Activated CD8-positive, alpha-beta T cell treated with anti-CD3 and anti-CD28 coated beads, Interleukin-2, amount 10 ng/mL, durations not matched to agents 7 days and 5 days (primary cell): ENCODE results near the gene ZNF195. TPM values are rescaled to one million over a fixed set of nuclear protein-coding genes. Genes with fewer than 3 reads are reported as not detected.
A peak's percentile ranks its signal among the peaks of the same experiment; 100 is the strongest.
"Not testable (repeated sequence)": the region's sequence is repeated elsewhere in the genome, so short reads cannot be mapped to it uniquely, and the experiment has no call there.

Experiments
- ATAC-seq: fragments of 150-1000 bp; cut with Tn5 transposase; one replicate; pipeline ENCODE4 v1.10.0; 2021; ENCODE audit warnings: moderate library complexity
- CTCF ChIA-PET: fragments of 350-600 bp; sonication (Branson Sonifier 250); formaldehyde crosslinking; loops from one replicate; lab custom pipeline; 2021; ENCODE audit warnings: antibody characterized with exemption; lab: Charles Lee
- POLR2A ChIA-PET: fragments of 350-600 bp; sonication (Branson Sonifier 250); formaldehyde crosslinking; loops from one replicate; lab custom pipeline; 2021; ENCODE audit warnings: antibody characterized with exemption; lab: Charles Lee
- DNase-seq: peaks from one replicate; pipeline ENCODE4 v3.0.0-alpha.2; 2020
- H3K27ac Mint-ChIP-seq: one replicate; pipeline ENCODE4 v1.8.0; 2021; ENCODE audit warnings: mild to moderate bottlenecking, mixed read lengths
- H3K27me3 Mint-ChIP-seq: one replicate; pipeline ENCODE4 v1.8.0; 2021; ENCODE audit warnings: low read depth, mixed read lengths
- H3K36me3 Mint-ChIP-seq: one replicate; pipeline ENCODE4 v1.8.0; 2021; ENCODE audit warnings: low read depth, mixed read lengths
- H3K4me1 Mint-ChIP-seq: one replicate; pipeline ENCODE4 v1.8.0; 2021; ENCODE audit warnings: low read depth, mixed read lengths
- H3K4me3 Mint-ChIP-seq: one replicate; pipeline ENCODE4 v1.8.0; 2021; ENCODE audit warnings: mild to moderate bottlenecking, mixed read lengths
- H3K9me3 Mint-ChIP-seq: one replicate; pipeline ENCODE4 v1.8.0; 2022; ENCODE audit warnings: mixed read lengths; ENCODE audit not compliant: insufficient read depth
- total RNA-seq, 2 experiments: library from RNA; stranded (reverse); gene quantifications; one replicate each; pipeline ENCODE4 v1.2.3, GENCODE V29; 2021

The ZNF195 gene
- total RNA-seq, 2 experiments from 2014 or later = 28.5 to 36.9 TPM

DNA sequence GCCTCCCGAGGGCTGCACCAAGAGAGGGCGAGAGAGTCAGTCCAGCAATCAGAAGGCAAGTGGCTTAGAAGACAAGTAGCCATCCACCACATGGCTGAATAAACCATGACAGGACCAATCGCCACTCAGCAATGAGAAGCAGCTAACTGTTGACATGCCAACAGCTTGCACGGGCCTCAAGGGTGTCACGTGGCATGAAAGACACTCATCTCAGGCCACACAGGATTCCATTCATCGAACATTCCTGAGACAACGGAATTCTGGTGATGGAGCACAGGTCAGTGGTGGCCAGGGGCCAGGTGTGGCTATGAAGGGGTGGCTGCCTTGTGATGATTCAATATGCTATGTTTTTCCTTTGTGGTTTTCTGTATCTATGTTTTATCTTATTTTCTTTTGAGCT, 36.4 kb upstream of the ZNF195 start:
- H3K9me3 Mint-ChIP-seq, H3K27me3 Mint-ChIP-seq, H3K36me3 Mint-ChIP-seq, H3K4me1 Mint-ChIP-seq, DNase-seq, ATAC-seq, H3K27ac Mint-ChIP-seq, H3K4me3 Mint-ChIP-seq, POLR2A ChIA-PET, CTCF ChIA-PET: not testable (repeated sequence)

DNA sequence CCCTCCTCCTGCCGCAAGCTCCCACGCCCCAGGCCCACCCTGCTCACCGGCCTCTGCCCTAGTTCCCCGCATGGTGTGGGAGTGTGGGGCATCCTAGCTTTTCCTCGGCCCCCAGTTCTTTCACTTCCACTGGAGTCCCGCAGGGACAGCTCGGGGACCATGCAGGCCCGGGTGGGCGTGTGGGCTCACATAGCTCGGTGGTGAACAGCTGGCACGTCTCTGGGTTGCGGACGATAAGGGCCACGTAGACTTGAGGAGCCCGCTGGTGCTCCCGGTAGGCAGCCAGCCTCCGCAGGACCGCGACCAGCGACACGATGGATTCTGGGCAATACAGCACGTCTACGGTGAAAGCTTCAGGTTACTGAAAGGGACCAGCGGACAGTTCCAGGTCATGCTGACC, 34.7 kb upstream of the ZNF195 start:
- ATAC-seq, CTCF ChIA-PET, POLR2A ChIA-PET, DNase-seq, H3K4me1 Mint-ChIP-seq, H3K9me3 Mint-ChIP-seq, H3K27ac Mint-ChIP-seq, H3K4me3 Mint-ChIP-seq, H3K27me3 Mint-ChIP-seq, H3K36me3 Mint-ChIP-seq: not testable (repeated sequence)

DNA sequence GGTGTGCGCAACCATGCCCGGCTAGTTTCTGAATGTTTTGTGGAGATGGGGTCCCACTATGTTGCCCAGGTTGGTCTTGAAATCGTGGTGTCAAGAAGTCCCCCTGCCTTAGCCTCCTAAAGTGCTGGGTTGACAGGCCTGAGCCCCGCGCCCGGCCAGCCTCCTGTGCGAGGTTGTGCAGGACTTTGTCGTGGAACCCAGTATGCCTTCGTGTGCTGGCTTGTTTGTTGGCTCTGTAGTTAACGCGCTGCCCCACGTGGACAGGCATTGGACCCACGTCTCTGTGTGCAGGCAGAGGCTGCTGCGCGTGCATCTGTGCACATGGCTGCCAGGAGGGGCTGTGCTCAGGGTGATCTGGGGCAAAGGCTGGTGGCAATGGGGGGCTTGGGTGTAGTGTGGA, 33.9 kb upstream of the ZNF195 start:
- Mint-ChIP-seq H3K4me1 (no peaks in the 10 kb centered on the region), H3K27ac (no peak overlapping the region), H3K36me3 (no peaks in the 10 kb centered on the region), H3K4me3 (no peak overlapping the region), H3K9me3 (no peaks in the 10 kb centered on the region), H3K27me3 (no peaks in the 10 kb centered on the region)
- DNase-seq = no peak
- POLR2A ChIA-PET = no interaction called here
- CTCF ChIA-PET = interaction anchor here (3.3 kb wide), 1 partner anchor 72 kb away, joined by 11 read pairs; no protein-coding TSS in a partner anchor
- ATAC-seq = no peak

DNA sequence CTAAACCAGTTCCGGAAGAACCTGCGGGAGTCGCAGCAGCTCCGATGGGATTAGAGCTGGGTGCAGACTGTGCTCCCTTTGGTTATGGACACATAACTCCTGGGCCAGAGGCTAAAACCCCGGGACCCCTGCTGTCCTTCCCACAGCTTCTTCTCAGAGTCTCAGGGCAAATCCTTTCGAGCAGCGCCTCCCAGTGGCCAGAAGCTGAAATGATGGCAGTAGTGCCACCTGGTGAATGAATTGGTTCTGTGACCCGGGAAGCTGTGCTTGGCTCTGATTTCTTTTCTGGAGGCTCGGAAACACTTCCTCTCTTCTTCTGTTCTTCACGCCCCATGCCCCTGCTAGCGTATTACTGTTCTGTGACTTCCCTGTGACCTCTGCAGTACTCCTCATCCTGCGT, 29.8 kb upstream of the ZNF195 start:
- ATAC-seq, H3K4me1 Mint-ChIP-seq, POLR2A ChIA-PET, H3K27ac Mint-ChIP-seq, H3K36me3 Mint-ChIP-seq, H3K27me3 Mint-ChIP-seq, H3K9me3 Mint-ChIP-seq, H3K4me3 Mint-ChIP-seq: not testable (repeated sequence)
- CTCF ChIA-PET = interaction anchor here (0.6 to 4.1 kb wide), 16 partner anchors 11 to 394 kb away, joined by 3 to 52 read pairs (median 4); partner anchors contain the start of genes CARS1 and ZNF195
- DNase-seq = peak; percentile 83

DNA sequence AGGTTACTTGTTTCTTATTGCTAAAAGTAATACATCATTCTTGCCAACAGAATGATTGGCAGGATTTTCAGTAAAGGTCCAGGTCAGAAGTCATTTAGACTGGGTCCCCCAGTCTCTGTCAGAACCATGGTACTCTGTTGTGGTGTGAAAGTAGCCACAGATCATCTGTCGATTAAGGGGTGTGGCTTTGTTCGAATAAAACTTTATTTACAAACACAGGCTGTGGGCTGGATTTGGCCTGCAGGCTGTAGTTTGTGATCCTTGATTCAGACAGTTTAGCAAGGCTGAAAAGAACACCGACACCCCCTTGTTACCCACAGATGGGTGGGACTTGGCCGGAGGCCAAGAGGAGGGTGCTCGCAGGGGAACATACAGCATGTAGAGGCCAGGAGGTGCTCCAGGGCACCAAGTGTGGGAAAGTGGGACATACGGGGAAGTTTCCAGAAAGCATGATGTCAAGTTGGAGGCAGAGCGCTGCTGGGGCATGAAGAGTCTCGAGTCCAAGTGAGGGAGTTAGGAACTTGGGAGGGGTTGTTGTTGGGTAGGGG, 29.2 kb upstream of the ZNF195 start:
- H3K27ac Mint-ChIP-seq, H3K4me1 Mint-ChIP-seq, H3K36me3 Mint-ChIP-seq, H3K27me3 Mint-ChIP-seq, H3K9me3 Mint-ChIP-seq, H3K4me3 Mint-ChIP-seq, DNase-seq, POLR2A ChIA-PET, ATAC-seq: not testable (repeated sequence)
- CTCF ChIA-PET = interaction anchor here (0.6 to 4.1 kb wide), 15 partner anchors 12 to 394 kb away, joined by 3 to 52 read pairs (median 4); partner anchors contain the start of genes CARS1 and ZNF195

DNA sequence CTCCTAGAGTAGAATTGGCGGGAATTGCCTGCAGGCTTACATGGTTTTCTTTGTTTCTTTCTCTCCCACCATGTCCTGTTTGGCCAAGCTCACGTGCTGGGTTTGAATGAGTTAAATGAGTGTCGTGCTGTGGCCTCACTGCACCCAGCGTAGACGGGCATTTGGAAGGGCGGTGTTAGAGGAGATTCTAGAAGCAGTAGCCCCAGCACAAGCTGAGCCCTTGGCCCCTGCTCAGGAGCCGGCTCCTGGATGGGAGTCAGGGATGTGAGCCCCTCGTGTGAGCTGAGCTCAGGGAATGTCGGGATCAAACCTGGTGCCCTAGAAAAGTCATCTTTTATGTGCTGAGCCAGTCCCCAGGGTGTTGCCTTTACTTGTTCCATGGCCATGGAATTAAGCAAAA, 28.0 kb upstream of the ZNF195 start:
- H3K27ac Mint-ChIP-seq, POLR2A ChIA-PET, H3K4me1 Mint-ChIP-seq, H3K9me3 Mint-ChIP-seq, H3K27me3 Mint-ChIP-seq, DNase-seq, ATAC-seq, H3K4me3 Mint-ChIP-seq, H3K36me3 Mint-ChIP-seq: not testable (repeated sequence)
- CTCF ChIA-PET = interaction anchor here (4.1 kb wide), 1 partner anchor 66 kb away, joined by 52 read pairs; no protein-coding TSS in a partner anchor

DNA sequence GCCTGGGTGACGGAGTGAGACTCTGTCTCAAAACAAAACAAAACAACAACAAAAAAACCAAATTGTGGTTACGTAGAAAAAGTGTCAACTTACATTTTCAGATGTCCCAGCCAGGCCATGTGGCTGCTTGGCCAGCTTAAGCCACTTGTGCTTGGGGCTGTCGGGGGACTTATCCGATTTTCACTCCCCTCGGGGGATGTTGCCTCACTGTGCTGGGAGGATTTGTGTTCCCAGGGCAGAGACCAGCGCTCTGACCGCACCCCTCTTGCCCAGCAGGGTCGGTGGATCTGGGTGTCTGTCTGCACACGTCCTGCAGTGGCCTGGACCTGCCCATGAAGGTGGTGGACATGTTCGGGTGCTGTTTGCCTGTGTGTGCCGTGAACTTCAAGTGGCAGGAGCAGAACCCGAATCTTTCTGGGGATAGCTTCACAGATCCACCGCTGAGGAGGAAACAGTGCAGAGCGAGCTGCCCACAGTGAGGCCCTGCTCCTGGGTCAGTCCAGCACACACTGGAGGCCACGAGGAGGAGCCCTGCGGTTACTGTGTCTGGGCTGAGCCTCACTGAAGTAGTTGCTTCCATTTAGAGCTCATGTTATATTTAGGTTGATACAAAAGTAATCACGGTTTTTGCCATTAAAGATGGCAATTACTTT, 27.4 kb upstream of the ZNF195 start:
- H3K27ac Mint-ChIP-seq, H3K4me1 Mint-ChIP-seq, H3K27me3 Mint-ChIP-seq, H3K36me3 Mint-ChIP-seq, DNase-seq, POLR2A ChIA-PET, H3K4me3 Mint-ChIP-seq, ATAC-seq, H3K9me3 Mint-ChIP-seq: not testable (repeated sequence)
- CTCF ChIA-PET = interaction anchor here (4.1 kb wide), 1 partner anchor 66 kb away, joined by 52 read pairs; no protein-coding TSS in a partner anchor

DNA sequence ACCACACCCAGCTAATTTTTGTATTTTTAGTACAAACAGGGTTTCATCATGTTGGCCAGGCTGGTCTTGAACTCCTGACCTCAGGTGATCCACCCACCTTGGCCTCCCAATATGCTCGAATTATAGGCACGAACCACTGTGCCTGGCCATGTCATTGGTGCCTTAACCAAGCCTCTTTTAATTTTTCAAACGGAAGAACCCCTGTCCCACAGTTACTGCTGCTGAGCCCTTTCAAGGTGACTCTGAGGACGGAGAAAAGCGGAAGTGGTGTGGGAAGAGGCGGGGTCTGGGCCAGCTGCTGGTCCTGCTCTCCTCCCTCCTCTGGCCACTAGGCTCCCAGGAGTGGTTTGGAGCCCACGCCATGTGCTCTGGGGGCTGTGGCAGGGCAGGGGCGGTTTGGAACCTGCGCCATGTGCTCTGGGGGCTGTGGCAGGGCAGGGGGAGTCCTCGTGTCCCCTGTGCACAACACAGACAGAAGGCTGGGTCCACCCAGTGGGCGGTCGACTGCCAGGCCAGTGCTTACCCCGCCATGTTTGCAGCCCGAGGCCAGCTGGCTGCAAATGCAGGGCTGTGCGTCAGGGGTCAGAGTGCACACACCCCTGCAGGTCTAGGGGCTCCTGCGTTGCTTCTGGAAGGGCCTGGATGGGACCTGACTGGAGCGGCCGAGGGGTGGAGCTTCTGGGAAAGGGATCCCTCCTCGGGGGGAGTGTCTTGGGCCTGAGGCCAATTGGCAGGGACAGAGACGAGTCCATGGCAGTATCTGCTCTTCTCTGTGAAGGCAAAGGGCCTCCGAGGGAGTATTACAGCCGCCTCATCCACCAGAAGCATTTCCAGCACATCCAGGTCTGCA, 25.4 kb upstream of the ZNF195 start:
- H3K4me1 Mint-ChIP-seq, POLR2A ChIA-PET, H3K4me3 Mint-ChIP-seq, H3K9me3 Mint-ChIP-seq, DNase-seq, H3K36me3 Mint-ChIP-seq, ATAC-seq, H3K27ac Mint-ChIP-seq, H3K27me3 Mint-ChIP-seq, CTCF ChIA-PET: not testable (repeated sequence)

DNA sequence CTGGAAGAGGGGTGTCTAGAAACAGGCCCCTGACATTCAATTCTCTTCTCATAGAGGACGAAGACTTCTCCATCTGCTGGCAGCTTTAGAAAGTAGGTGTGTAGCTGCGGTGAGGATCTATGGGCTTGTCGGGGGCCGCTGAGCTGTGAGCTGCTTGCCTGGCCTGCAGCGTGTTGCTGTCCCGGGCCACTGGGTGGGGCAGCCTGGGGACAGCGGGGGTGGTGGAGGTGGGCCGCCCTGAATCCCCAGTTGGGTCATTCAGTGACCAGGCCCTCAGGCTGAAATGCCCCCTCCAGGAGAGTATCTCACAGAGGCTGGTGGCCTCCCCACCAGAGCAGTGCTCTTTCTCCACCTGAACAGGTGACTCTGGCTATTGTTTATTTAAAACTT, 23.9 kb upstream of the ZNF195 start:
- H3K4me3 Mint-ChIP-seq, POLR2A ChIA-PET, CTCF ChIA-PET: not testable (repeated sequence)

DNA sequence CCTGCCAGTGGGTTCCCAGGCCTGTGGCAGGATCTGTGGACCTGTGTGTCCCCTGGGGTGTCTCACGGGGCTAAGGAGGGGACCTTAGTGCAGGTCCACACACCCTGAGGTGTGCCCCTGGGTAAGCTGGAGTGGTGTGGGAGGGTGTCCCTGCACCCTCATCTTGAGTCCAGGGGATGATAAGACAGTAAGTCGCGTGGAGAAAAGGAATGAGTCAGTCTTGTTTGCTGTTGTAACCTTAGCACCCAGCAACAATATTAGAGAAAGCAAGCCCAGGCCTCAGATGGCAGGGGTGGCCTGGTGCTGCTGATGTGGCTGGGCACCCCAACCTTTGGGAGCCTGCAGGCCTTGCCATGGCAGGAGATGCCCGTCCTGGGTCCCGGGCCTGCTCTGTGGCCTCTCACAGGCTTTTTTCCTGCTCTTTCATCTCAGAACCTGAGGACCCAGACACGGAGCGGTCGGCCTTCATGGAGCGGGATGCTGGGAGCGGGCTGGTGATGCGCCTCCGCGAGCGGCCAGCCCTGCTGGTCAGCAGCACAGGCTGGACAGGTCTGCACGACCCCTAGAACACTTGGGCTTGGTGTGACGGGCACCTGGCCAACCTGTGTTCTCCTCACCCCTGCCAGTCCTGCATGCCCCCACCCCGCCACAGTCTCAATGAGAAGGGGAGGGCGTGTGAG, 23.4 kb upstream of the ZNF195 start:
- H3K27ac Mint-ChIP-seq, H3K27me3 Mint-ChIP-seq, CTCF ChIA-PET, DNase-seq, H3K9me3 Mint-ChIP-seq, ATAC-seq, H3K4me1 Mint-ChIP-seq, H3K4me3 Mint-ChIP-seq, POLR2A ChIA-PET, H3K36me3 Mint-ChIP-seq: not testable (repeated sequence)

More for the DNA sequence above, 23.9 kb upstream of the ZNF195 start:
- DNase-seq, H3K4me1 Mint-ChIP-seq, ATAC-seq, H3K9me3 Mint-ChIP-seq, H3K27me3 Mint-ChIP-seq, H3K27ac Mint-ChIP-seq, H3K36me3 Mint-ChIP-seq: not testable (repeated sequence)

DNA sequence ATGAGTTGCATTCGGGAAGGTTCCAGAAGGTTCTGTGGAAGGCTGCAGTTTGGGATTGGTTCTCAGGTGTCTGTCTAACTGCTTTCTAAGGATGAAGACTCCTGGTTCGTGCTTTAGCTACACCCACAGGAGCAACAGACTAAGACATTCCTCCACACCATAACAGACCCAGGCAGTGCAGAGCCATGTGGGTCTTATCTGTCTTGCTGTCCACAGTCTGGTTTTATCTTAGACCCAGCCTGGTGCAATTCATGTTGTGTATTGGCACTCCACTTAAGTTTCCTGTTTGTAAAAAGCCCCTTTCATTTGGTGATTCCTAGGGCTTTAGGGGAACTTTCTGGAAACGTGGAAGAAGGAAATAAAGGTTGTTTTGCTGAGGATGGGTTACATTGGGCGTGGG, 22.1 kb upstream of the ZNF195 start:
- H3K36me3 Mint-ChIP-seq, H3K4me3 Mint-ChIP-seq, H3K27me3 Mint-ChIP-seq, ATAC-seq, H3K27ac Mint-ChIP-seq, POLR2A ChIA-PET, H3K9me3 Mint-ChIP-seq, DNase-seq, CTCF ChIA-PET, H3K4me1 Mint-ChIP-seq: not testable (repeated sequence)
